Amygdala (tissue), 56 donors: ENCODE data around the gene CPZ.
"Not testable (repeated sequence)": the region's sequence is repeated elsewhere in the genome, so short reads cannot be mapped to it uniquely, and the experiment has no call there.

Experiments used
- DNase-seq, 56 donors: peaks; one replicate each; lab custom pipeline; 2025; lab: John Stamatoyannopoulos, UW

Gene CPZ

DNA sequence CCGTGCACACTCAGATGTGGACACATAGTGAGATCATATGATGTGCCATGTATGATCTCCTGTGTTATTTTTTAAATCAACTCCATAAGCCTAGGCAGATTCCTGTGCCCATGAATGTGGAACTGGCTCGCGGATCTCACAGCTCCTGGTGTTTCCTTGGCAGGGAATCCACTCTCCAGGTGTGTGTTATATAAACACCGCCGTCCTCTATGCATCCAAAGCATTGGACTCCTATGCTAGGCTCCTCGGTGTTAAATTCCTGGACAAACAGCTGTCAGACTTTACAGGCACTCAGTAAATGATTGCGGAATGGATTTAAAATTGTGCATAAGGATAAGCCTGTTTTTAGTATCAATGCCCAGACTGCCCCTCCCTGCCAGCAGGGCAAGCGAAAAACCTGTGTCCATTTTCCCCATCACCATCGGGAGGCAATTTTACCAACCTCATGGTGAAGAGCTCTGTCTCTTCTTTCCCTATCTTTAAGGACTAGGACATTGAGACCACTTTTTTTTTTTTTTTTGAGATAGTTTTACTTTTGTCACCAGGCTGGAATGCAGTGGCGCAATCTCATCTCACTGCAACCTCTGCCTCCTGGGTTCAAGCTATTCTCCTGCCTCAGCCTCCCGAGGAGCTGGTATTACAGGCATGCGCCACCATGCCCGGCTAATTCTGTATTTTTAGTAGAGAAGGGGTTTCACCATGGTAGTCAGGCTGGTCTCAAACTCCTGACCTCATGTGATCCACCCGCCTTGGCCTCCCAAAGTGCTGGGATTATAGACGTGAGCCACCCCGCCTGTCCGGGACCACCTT, 36.0 kb upstream of the CPZ start:
- no peak for DNase-seq

DNA sequence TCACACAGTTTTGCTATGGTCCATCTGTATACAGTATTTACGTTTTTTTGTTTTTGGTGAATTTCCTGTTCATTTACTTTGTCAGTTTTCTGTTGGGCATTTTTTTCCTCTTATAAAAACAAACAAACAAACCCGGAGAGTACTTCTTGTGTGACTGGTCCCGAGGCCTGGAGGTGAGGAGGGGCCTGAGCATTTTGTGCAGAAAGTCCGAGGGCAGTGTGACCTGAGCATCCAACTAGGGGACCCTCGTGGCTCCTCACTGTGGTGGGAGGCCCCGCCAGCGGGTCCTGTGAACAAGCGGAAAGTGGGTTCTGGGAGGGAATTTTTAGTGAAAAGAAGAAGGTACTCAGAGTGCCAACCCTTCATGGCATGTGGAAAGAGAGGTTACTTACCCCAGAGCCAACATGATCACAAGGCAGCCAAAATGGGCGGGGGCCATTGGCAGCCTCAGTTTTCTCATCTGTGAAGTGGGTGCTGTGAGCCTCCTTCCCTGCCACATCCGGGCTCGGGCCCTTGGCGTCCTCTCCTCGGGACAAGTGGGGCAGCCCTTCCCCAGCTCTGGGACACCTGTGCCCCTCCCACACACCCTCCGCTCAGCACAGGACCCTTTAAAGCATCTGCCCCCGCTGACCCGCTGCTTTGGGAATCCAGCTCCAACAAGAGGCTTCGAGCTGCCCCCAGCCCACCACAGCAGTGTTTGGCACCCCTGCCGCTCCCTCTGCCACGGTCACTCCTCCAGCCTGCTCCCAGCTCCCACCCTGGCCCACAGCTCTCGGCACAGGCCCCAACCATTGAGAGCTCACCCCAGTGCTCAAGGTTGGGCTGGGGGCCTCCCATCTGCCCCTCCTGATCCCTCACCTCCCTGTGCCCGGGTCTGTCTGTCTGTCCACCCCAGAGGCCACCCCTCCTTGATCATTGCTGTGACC, 35.2 kb upstream of the CPZ start:
- DNase-seq: no peak

DNA sequence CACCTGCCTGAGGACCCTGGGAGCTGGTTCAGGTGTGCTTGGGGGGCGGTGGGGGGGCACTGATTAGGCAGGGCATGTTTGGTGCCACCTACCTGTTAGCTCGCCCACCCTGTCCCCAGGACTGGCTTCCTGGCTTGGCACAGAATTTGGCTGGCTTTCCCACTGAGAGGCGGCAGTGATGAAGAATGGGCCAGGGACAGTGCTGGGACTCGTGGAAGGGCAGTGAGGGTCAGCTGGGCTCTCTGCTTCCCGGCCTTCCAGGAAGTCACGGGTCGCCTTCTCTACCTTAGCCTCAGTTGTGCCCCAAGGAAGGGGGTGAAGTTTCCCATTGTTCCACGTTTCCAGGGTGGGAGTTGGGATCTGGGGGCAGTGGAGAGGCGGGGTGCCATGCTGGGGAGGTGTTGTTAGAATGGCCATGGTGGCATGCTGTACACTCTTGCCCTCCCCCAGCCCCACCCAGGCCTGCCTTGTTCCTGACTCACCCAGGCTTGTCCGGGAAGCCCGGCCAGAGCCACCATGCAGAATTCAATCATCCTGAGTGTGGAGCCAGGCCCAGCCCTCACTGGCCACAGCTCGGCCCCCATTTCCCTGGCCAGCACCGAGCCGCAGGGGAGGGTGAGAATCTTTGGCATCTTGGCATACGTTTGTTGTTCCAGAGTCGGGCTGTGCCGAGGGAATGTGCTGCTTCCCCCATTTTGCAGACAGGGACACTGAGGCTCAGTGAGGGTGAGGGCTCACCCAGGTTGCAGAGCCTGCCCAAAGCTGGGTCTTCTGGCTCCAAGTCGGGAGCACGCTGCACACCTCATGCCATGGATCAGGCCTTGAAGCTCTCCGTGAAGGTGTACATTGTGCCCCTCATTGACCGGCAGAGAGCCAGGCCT, 34.2 kb upstream of the CPZ start:
- no peak for DNase-seq

DNA sequence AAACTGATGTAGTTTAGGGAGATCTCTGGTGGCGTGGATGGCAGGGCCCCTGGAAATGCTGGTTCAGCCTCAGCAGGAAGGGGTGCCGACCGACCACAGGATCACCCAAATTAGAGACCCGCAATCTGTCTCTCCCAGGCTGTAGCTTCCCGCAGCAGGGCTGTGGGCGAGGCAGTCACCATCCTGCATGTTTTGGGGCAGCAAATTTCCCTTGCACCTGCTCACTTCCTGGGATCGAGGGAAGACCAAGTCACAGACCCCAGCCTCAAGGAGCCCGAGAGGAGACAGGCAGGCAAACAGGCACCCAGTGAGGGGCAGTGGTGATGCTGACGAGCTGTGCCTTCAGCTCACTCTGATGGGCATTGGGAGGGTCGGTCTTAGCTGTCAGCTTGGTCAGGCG, 33.6 kb upstream of the CPZ start:
- DNase-seq: no peak

DNA sequence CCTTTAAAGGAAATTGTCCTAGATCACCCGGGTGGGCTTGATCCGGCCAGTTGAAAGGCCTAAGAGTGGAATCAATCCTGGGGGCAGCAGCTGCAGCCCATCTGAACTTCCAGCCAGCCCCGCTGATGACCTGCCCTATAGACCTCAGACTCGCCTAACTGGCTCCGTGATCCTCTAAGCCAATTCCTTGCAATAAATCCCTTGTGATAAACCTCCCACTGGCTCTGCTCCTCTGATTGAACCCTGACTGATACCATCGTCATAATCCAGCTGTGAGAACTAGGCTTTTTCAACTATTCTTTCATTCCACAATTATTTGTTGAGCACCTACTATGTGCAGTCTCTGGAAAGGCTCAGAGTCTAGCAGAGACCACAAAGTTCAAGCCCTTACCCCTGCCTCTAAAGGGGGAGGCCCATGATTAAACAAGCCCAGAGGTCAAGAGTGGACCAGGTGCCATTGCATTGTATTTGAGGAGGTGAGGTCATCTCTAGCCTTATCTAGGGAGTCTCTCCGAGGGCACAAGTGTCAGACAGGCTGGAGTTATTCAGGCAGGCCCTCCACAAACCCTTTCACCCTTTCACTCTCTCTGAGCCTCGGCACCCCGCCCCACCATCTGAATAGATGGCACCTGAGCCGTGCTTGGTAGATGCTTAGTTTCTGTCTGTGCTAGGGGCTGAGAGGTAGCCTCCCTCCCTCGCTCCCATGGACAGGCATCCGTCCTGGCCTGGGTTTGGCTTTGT, 32.9 kb upstream of the CPZ start:
- no peak for DNase-seq

DNA sequence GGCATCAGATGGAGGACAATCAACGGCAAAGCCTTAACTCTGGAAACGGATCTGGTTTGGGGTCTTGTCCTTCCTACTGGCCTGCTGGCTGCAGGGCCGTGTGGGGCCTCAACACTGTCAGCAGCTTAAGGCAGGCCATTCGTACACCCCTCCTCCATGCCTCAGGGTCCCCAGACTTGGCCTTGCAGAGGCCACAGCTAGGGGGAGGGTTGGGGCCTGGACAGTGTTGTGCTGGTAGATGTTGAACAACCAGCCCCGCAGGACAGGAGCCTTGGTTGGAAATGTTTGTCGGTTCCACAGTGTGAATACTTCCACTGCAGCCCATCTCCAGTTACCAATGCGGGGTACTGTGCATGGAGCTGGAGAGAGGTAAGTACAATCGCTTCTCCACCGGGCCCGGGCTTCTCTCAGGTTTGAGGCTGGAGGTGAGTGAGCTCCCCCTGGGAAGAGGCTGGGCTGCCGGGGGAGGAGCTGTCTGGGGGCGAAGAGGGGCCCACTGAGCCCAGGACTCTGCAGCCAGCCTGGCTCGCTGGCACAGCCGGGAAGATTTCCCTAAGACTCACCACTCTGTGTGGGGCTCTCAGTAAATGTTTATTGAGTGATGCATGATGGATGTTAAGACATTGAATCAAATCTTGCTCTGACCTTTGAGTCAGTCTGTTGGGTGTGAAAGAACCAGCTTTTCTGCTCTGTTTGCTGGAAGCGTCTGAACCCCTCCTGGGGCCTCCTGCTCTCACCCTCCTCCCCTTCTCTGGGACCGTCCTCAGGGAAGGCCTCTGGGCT, 32.1 kb upstream of the CPZ start:
- DNase-seq: no peak

DNA sequence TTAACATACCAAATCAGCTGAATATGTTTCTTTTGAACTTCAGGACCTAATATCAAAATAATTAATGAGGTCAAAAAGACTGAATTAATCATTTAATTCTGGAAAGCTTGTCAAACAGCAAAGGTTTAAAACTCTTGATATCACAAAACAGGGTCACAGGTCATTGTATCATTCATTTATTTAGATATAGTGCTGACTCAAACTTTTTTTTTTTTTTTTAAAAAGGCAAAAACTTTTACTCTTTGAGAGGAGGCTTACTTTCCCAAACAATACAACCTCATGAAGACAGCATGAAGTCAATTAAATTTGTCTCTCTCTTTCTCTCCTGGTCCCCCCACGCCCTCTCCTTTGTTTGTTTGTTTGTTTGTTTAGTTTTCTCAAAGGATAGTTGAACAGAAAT, 28.0 kb upstream of the CPZ start:
- DNase-seq: no peak

DNA sequence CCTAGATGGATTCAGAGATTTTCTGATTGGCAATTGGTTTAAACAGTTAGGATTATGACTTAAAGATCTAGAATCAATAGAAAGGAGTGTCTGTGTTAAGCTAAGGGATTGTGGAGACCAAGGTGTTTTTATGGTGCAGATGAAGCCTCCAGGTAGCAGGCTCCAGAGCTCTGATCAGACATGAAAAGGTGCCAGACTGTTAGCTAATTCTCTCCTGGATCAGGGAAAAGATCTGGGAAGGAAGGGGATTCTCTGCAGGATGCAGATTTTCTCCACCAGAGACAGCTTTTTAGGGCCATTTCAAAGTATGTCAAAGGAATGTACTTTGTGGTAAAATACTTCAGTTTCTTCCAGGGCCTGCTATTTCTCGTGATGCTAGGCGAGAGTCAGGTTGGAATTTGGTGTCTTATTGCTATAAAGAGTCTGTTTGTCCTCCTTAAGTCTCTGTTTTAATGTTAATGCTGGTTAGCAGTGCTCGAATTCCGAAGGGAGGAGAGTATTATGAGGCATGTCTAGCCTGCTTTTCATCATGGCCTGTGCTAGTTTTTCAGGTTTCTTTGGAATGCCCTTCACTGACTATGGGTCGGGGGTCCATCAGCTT, 24.4 kb upstream of the CPZ start:
- DNase-seq: no peak

DNA sequence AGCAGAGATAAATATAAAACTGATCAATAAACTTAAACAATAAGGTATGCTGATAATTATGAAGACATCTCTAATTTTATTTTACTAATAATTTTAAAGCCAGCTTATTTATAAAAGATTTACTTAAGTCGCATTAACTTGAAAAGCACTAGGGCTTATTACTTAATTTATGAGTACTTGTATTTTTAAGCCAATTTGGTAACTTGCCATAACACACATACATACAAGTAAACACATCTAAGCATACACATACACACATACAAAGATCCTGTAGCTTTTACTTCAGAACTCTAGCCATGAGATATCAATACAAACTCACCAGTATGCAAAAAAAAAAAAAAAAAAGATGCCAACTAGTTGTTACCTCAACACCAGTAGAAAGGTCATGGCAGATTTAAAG, 22.4 kb upstream of the CPZ start:
- no peak for DNase-seq

DNA sequence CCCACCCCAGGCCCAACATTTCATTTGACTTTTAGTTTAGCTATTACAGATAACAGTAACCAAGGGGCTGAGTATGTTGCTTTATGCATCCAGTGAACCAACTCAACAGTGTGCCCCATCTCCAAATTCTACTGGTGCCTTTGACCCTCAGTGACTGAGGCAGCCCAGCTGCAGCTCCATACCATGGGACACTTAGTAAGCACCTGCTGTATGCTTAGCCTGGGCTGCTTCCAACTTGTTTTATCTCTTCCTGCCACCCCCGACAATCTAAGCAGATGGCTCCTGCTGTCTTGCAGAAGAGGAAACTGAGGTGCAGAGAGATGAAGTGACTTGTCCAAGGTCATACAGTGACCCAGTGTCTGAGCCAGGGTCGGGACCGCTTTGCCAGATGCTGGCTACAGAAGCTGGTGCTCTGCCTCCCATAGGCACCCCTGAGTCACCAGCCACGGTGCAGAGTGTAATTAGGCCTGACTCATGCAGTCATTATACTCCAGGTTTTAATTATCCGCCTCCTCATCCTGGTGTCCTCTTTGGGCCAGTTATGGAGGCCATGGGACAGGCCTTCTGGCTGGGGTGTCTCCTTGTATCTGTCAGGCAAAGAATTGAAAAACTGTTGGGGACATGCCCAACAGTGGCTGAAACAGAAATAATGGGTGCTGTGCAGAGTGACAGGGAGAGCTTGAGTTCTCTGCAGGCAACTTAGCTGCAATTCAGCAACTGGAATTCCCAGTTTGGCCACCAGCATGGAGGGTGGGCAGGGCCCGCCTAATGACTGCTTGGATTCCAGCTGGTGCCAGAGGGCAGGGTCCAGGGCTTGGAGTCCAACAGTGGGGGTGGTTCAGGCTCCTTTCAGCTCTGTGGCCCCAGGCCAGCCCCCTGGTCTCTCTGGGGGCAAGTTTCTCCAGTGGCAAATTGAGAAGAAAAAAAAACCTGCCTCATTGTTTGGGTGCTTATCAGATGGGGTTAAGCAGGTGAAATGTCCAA, 20.6 kb upstream of the CPZ start:
- no peak for DNase-seq

DNA sequence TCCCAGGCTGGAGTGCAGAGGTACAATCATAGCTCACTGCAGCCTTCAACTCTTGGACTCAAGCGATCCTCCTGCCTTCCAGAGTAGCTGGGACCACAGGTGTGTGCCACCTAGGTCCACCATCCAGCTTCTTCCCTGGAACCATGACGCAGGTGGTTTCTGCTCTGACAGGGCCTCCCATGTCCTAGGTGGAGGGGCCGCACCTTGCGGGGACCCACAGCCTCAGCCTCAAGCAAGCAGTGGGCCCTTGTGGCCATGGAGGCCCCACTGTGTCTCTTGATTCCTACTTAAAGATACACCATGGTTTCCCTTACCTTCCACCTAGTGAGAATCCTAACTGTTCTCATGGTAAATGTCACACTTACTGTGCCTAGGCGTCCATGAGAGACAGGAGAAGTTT, 19.3 kb upstream of the CPZ start:
- DNase-seq: no peak

DNA sequence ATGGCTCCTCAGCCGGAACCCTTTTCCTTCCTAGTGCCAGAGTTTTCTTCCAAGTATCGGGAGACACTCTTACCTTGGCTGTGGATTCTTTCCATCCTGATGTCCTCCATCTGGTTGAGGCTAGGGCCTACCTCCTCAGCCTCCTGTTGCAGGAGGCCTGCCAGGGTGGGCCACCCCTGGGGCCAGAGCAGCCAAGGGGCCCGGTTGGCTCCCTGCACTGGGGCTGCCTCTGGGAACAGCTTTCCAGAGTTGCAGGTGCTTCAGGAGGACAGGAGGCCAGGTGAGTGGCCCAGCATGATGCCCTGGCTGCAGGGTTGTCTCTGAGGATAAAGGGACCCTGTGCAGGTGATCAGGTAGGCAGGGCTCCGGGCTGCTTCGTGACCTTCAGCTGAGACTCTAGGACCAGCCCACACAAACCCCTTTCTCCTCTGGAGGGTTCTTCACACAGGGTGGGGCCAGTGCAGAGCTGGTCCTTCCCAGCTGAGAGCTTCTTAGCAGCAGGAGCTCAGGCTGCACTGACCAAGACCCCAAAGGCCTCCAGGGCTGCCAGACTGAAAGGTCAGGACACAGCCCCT, 17.7 kb upstream of the CPZ start:
- no peak for DNase-seq

DNA sequence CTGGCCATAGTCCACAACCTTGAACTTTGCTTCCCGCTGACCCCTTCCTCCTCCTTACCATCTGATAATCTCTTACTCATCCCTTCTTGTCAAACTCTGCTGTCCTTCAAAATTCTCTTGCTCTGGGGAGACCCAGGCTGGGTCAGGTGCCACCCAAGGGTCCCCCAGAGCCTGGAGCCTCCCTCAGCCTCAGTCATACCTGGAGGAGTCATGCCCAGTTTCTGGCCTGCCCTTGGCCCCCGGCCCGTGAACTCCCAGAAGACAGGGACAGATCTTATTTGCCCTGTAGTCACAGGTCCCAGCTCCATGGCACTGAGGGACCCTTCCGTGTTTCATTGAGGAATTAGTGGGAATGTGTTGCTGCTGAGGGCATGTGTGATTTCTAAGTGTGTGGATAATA, 17.1 kb upstream of the CPZ start:
- DNase-seq: no peak

DNA sequence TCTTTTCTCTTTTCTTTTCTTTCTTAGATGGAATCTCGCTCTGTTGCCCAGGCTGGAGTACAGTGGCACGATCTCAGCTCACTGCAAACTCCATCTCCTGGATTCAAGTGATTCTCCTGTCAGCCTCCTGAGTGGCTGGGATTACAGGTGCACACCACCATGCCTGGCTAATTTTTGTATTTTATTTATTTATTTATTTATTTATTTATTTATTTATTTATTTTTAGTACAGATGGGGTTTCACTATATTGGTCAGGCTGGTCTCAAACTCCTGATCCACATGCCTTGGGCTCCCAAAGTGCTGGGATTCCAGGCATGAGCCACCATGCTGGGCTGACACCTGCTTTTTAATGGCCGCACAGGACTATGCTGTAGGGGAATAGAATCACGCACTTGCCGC, 16.0 kb upstream of the CPZ start:
- not testable (repeated sequence) for DNase-seq

DNA sequence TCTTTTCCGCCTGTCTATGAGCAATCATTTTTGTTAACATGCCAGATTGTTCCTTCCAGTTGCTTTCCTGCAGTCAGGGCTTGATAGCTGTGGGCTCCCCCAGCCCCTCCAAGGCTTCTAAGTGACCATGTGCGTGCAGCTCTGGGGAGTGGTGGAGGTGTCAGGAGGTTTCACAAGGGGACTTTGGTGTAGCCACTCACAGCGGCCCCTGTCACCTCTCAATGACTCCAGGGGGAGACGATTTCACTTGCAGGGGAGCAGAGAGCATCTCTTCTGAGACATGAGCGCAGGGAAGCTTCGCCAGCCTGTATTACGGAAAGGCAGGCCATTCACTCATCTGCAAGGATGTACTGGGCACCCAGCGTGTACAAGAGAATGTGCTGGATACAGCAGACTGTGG, 15.5 kb upstream of the CPZ start:
- no peak for DNase-seq

DNA sequence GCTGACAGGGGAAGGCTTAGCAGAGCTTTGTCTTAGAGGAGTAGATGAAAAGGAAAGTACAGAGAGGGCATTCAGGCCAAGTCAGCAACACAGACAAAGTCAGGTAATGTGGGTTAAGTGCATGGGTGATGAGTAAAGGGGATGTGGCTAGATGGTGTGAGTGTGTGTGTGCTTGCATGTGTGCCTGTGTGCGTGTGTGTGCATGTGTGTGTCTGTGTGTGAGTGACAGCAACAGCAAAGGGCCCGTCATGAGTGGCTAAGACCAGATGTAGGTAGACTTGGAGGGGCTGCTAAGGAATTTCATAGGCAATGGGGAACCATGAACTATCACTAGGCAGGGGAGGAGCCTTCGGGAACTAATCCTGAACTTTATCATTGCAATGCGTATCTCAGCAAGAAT, 14.6 kb upstream of the CPZ start:
- DNase-seq: no peak

DNA sequence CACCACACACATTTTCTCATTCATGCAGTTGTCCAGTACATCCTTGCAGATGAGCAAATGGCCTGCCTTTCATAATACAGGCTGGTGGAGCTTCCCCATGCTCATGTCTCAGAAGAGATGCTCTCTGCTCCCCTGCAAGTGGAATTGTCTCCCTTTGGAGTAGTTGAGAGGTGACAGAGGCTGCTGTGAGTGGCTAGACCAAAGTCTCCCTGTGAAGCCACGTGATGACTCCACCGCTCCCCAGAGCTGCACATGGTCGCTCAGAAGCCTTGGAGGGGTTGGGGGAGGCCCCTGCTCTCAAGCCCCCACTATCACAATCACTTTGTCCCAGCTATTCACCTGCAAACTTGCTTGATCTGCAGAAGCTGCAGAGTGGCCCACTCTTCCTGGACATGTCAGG, 13.8 kb upstream of the CPZ start:
- DNase-seq: no peak
